ENCODE data around the gene BZW2.

The BZW2 gene

GRCh38 chr7:16697507-16698199 lies 51.7 kb downstream of the BZW2 start:
- Mint-ChIP-seq H3K9me3 (no peaks in the 10 kb centered on the region), H3K27me3 (ENCODE audit: low read depth) (no peaks in the 10 kb centered on the region), H3K4me1 (peaks cover 4% of the 10 kb centered on the region), H3K27ac (no peak overlapping the region), H3K36me3 (ENCODE audit: low read depth) (peaks cover 61% of the 10 kb centered on the region), H3K4me3 (no peak overlapping the region)
- TF ChIP-seq CTCF (IDR thresholded peaks at IDR 0.05; ENCODE audit: unreplicated experiment in 3 of 3): no peak

GRCh38 chr7:16698200-16698905 lies 52.4 kb downstream of the BZW2 start:
- peaks cover 58% of the 10 kb centered on the region for H3K36me3 Mint-ChIP-seq (ENCODE audit: low read depth)
- H3K27ac Mint-ChIP-seq: no peak overlapping the region
- H3K4me1 Mint-ChIP-seq: peaks cover 4% of the 10 kb centered on the region
- TF ChIP-seq CTCF (IDR thresholded peaks at IDR 0.05; ENCODE audit: unreplicated experiment in 3 of 3): no peak
- H3K27me3 Mint-ChIP-seq (ENCODE audit: low read depth): no peaks in the 10 kb centered on the region
- no peak overlapping the region for H3K4me3 Mint-ChIP-seq
- no peaks in the 10 kb centered on the region for H3K9me3 Mint-ChIP-seq

- peaks cover 62% of the 10 kb centered on the region for H3K36me3 Mint-ChIP-seq (ENCODE audit: low read depth)
- peaks cover 4% of the 10 kb centered on the region for H3K4me1 Mint-ChIP-seq
- no peak overlapping the region for H3K4me3 Mint-ChIP-seq
- no peak overlapping the region for H3K27ac Mint-ChIP-seq
- no peaks in the 10 kb centered on the region for H3K9me3 Mint-ChIP-seq
- no peaks in the 10 kb centered on the region for H3K27me3 Mint-ChIP-seq (ENCODE audit: low read depth)
- TF ChIP-seq CTCF (IDR thresholded peaks at IDR 0.05; ENCODE audit: unreplicated experiment in 3 of 3): peak in 2 of 3 experiments; percentile 9 to 16
Measured at GRCh38 chr7:16702441-16702840, 56.5 kb downstream of the BZW2 start.

- peaks cover 35% of the 10 kb centered on the region for H3K36me3 Mint-ChIP-seq (ENCODE audit: low read depth)
- H3K9me3 Mint-ChIP-seq: no peaks in the 10 kb centered on the region
- no peaks in the 10 kb centered on the region for H3K27me3 Mint-ChIP-seq (ENCODE audit: low read depth)
- no peak overlapping the region for H3K27ac Mint-ChIP-seq
- H3K4me3 Mint-ChIP-seq: no peak overlapping the region
- no peaks in the 10 kb centered on the region for H3K4me1 Mint-ChIP-seq
- no peak for TF ChIP-seq CTCF (IDR thresholded peaks at IDR 0.05; ENCODE audit: unreplicated experiment in 3 of 3)
Measured at GRCh38 chr7:16708511-16708910, 62.5 kb downstream of the BZW2 start.

- H3K9me3 Mint-ChIP-seq: no peaks in the 10 kb centered on the region
- no peaks in the 10 kb centered on the region for H3K27me3 Mint-ChIP-seq (ENCODE audit: low read depth)
- H3K27ac Mint-ChIP-seq: no peak overlapping the region
- TF ChIP-seq CTCF (IDR thresholded peaks at IDR 0.05; ENCODE audit: unreplicated experiment in 3 of 3): no peak
- H3K4me1 Mint-ChIP-seq: no peaks in the 10 kb centered on the region
- H3K4me3 Mint-ChIP-seq: no peak overlapping the region
- peaks cover 30% of the 10 kb centered on the region for H3K36me3 Mint-ChIP-seq (ENCODE audit: low read depth)
Measured at GRCh38 chr7:16708980-16709379, 63.0 kb downstream of the BZW2 start.

GRCh38 chr7:16710651-16711050 lies 64.7 kb downstream of the BZW2 start:
- H3K27ac Mint-ChIP-seq: no peak overlapping the region
- H3K36me3 Mint-ChIP-seq (ENCODE audit: low read depth): peaks cover 22% of the 10 kb centered on the region
- no peak for TF ChIP-seq CTCF (IDR thresholded peaks at IDR 0.05; ENCODE audit: unreplicated experiment in 3 of 3)
- H3K4me1 Mint-ChIP-seq: no peaks in the 10 kb centered on the region
- no peaks in the 10 kb centered on the region for H3K27me3 Mint-ChIP-seq (ENCODE audit: low read depth)
- no peaks in the 10 kb centered on the region for H3K9me3 Mint-ChIP-seq
- no peak overlapping the region for H3K4me3 Mint-ChIP-seq
